H1 (cell line): Measurements from ENCODE around the gene GPC3. TPM values are rescaled to one million over a fixed set of nuclear protein-coding genes. Genes with fewer than 3 reads are reported as not detected.

Source experiments
- CHD7 ChIP-seq: fragments of 300-600 bp; sonication (generic); IDR thresholded peaks from 2 replicates; pipeline ENCODE4 v1.7.1; 2012; ENCODE audit warnings: low read length, moderate library complexity, mild to moderate bottlenecking, inconsistent platforms; ENCODE audit not compliant: insufficient replicate concordance
- EP300 ChIP-seq, 2 experiments: IDR thresholded peaks; 1 replicate in 1 of 2; 2 replicates in 1 of 2; pipeline ENCODE4 v1.6.1; 2011 to 2012; ENCODE audit warnings: low read depth in 2 of 2, low read length in 2 of 2, mild to moderate bottlenecking in 2 of 2, borderline replicate concordance in 1 of 2, inconsistent platforms in 1 of 2, moderate library complexity in 1 of 2
- FOSL1 ChIP-seq: IDR thresholded peaks from 2 replicates; pipeline ENCODE4 v1.6.1; 2011; ENCODE audit warnings: mild to moderate bottlenecking, low read depth, low read length, moderate library complexity; ENCODE audit not compliant: insufficient read depth
- SUZ12 ChIP-seq: fragments of 200-600 bp; sonication (generic); IDR thresholded peaks from 2 replicates; pipeline ENCODE4 v1.6.1; 2012; ENCODE audit warnings: mild to moderate bottlenecking, inconsistent platforms, low read length, moderate library complexity, mixed read lengths
- polyA plus RNA-seq, 7 experiments: library from polyadenylated mRNA; depleted of rRNA in 3 of 7; stranded (reverse) in 5 of 7; unstranded in 2 of 7; fragments of >200 nt in 5 of 7; fragments of 200-250 nt in 2 of 7; gene quantifications; 1 replicate in 5 of 7; 2 replicates in 1 of 7; 4 replicates in 1 of 7; pipeline versions ENCODE4 v1.2.1 to v1.2.3, GENCODE V29; 2011 to 2013; ENCODE audit warnings: missing spikeins in 2 of 7, mixed read lengths in 2 of 7
- total RNA-seq: library from RNA; stranded (reverse); fragmentation: NEBNext Ultra II Directional; extraction: Animal tissue kit (Norgen Biotek cat#: 25700); gene quantifications from 2 replicates; pipeline ENCODE4 v1.2.1, GENCODE V29; 2021

GPC3 gene
- total and polyA plus RNA-seq, 2 of the 8 experiments (the other 6 are each of a cell fraction or from before 2014, with no cell fraction given), result 64.8 to 71.9 TPM

GRCh38 chrX:133923548-133923947 is 61.8 kb downstream of the GPC3 start (continued):
- no peak for TF ChIP-seq CHD7
- TF ChIP-seq SUZ12, result no peak
- no peak for TF ChIP-seq FOSL1
- no peak for TF ChIP-seq EP300 (IDR thresholded peaks at IDR 0.05; ENCODE audit: borderline replicate concordance in 1 of 2, low read depth in 2 of 2, low read length in 2 of 2)
